K562 treated with DMSO at 1 percent for 4 hours (cell line): Measurements from ENCODE around the gene OSBP2. TPM values are rescaled to one million over a fixed set of nuclear protein-coding genes. Genes with fewer than 3 reads are reported as not detected.

Source experiments
- total RNA-seq: library from RNA; unstranded; fragments of 300-600 nt; gene quantifications from 2 replicates; pipeline ENCODE4 v1.2.3, GENCODE V29; 2022; ENCODE audit not compliant: insufficient read depth

OSBP2 gene
- total RNA-seq: 15.2 and 16.8 TPM in 2 replicates

GRCh38 chr22:30694640-30695350 is at the start of gene OSBP2:
Gene OSBP2 (plus strand): TSS chr22:30694874. CDS start chr22:30694910, 36 bp downstream.

DNA sequence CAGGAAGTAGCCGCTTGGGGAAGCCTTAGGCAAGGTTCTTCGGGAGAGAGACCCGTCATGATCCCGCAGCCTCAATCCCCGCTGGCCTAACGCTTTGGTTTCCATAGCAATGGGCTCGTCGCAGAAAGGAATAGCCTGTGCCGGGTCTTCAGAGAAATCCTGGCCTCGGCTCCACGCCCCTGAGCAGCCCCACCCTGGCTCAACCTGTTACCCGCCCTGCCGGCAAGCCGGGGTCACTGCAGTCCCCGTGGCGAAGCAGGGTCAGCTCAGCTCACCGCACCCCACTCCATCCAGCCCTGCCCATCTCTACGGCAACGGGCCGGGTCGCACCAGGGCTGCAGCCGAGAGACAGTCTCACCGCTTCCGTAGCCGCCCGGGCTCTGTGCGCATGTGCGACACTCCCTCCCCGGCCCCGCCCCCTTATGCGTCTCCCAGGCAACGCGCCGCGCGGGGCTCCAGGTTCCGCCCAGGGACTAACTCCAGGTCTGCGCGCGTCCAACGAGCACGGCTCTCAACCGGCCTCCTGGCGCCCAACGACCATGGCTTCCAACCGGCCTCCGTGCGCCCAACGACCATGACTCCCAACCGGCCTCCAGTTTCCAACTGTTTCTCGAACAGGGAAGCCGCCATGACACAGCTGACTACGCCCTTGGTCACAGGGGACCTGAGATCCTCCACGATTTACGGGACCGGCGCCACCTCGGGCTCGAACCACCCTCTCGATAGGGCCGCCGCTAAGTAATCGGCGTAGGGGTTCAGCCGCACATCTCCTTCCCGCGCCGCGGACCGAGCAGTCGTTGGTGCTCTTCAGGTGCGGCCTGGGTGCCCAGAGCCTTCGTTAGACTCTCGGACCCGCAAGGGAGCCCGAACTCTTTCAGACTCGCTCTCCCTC is 26.9 kb upstream of the OSBP2 start, which contains the start of gene DUSP18:
Gene DUSP18, minus strand, starts transcription at position 382 of the 892 bp plus-strand sequence. CDS start 3,872 bp downstream, outside the sequence.

Other genes starting within 250 kb of the OSBP2 start
- not detected in 2 replicates for gene SEC14L3, start 222.9 kb upstream of the OSBP2 start, total RNA-seq
- gene SEC14L4, start 189.2 kb upstream of the OSBP2 start, total RNA-seq: not detected in 2 replicates
- 0.22 and 0.35 TPM in 2 replicates for gene SEC14L6, start 148.1 kb upstream of the OSBP2 start, total RNA-seq
- 4.2 and 6.0 TPM in 2 replicates for gene GAL3ST1, start 120.2 kb upstream of the OSBP2 start, total RNA-seq
- gene PES1, start 103.0 kb upstream of the OSBP2 start, total RNA-seq: 37.5 and 40.5 TPM in 2 replicates
- gene TCN2, start 87.7 kb upstream of the OSBP2 start, total RNA-seq: 4.8 and 4.9 TPM in 2 replicates
- 2.2 and 3.1 TPM in 2 replicates for gene SLC35E4, start 59.1 kb upstream of the OSBP2 start, total RNA-seq
- gene DUSP18, start 27.0 kb upstream of the OSBP2 start, total RNA-seq: 1.5 and 1.9 TPM in 2 replicates